Limb (tissue), 2 donors: ENCODE data around the gene CERK.

Experiments used
- DNase-seq, 2 donors: peaks; one replicate each; pipeline ENCODE4 v3.0.0-alpha.2; 2016; ENCODE audit errors: extremely low spot score in 2 of 2

CERK gene

GRCh38 chr22:46732513-46732912, 5.5 kb downstream of the CERK start:
- DNase-seq = no peak

GRCh38 chr22:46732041-46732379, 6.0 kb downstream of the CERK start:
- peak in 1 of 2 donors; percentile 25 for DNase-seq

GRCh38 chr22:46731246-46732040, 6.6 kb downstream of the CERK start:
- peak in 1 of 2 donors; percentile 50 for DNase-seq

GRCh38 chr22:46730568-46731245, 7.3 kb downstream of the CERK start:
- DNase-seq = peak in 1 of 2 donors; percentile 25

- DNase-seq = no peak
Observed at GRCh38 chr22:46728470-46728869, 9.6 kb downstream of the CERK start.

- peak in 1 of 2 donors; percentile 26 for DNase-seq
Observed at GRCh38 chr22:46727813-46728364, 10.2 kb downstream of the CERK start.

GRCh38 chr22:46726986-46727317, 11.1 kb downstream of the CERK start:
- no peak for DNase-seq

GRCh38 chr22:46726066-46726985, 11.7 kb downstream of the CERK start:
- peak in 1 of 2 donors; percentile 49 for DNase-seq

GRCh38 chr22:46725096-46725495, 13.0 kb downstream of the CERK start:
- DNase-seq = no peak

GRCh38 chr22:46723882-46724281, 14.2 kb downstream of the CERK start:
- DNase-seq = no peak

- DNase-seq = no peak
Observed at GRCh38 chr22:46721501-46722085, 16.5 kb downstream of the CERK start.

- DNase-seq = no peak
Observed at GRCh38 chr22:46719921-46720320, 18.1 kb downstream of the CERK start.

GRCh38 chr22:46714550-46714949, 23.5 kb downstream of the CERK start:
- no peak for DNase-seq

GRCh38 chr22:46712288-46712687, 25.8 kb downstream of the CERK start:
- no peak for DNase-seq

GRCh38 chr22:46710806-46711205, 27.2 kb downstream of the CERK start:
- no peak for DNase-seq

- DNase-seq = no peak
Observed at GRCh38 chr22:46708766-46709330, 29.2 kb downstream of the CERK start.

GRCh38 chr22:46707827-46708570, 30.1 kb downstream of the CERK start:
- no peak for DNase-seq

- no peak for DNase-seq
Observed at GRCh38 chr22:46707305-46707704, 30.7 kb downstream of the CERK start.

- no peak for DNase-seq
Observed at GRCh38 chr22:46706060-46706459, 32.0 kb downstream of the CERK start.

- no peak for DNase-seq
Observed at GRCh38 chr22:46703996-46704370, 34.1 kb downstream of the CERK start.
